MCF 10A (cell line): ENCODE data around the gene HPN. TPM values are rescaled to one million over a fixed set of nuclear protein-coding genes. Genes with fewer than 3 reads are reported as not detected.

Experiments
- BruUV-seq: library from RNA; stranded (reverse); fragments of 400-500 nt; replicated peaks from 2 replicates; lab custom pipeline; 2021; lab: Mats Ljungman, UMichigan
- CTCF ChIA-PET: fragments of 300-600 bp; sonication (Branson Sonifier 250); formaldehyde crosslinking; extraction: SDS; loops from one replicate; lab custom pipeline; 2021; ENCODE audit warnings: antibody characterized with exemption, inconsistent platforms; lab: Yijun Ruan, JAX
- POLR2A ChIA-PET: fragments of 300-600, 350-650 bp; sonication (Branson Sonifier 250); formaldehyde crosslinking; extraction: SDS; loops from one replicate; lab custom pipeline; 2020; ENCODE audit warnings: antibody characterized with exemption, inconsistent platforms; lab: Yijun Ruan, JAX
- DNase-seq: peaks from one replicate; pipeline ENCODE4 v3.0.0-alpha.2; 2018; ENCODE audit not compliant: unreplicated experiment
- H3K27ac Mint-ChIP-seq: one replicate; pipeline ENCODE4 v1.8.0; 2022; ENCODE audit warnings: mild to moderate bottlenecking, low read depth, mixed read lengths; ENCODE audit not compliant: unreplicated experiment
- H3K27me3 Mint-ChIP-seq: one replicate; pipeline ENCODE4 v1.8.0; 2022; ENCODE audit warnings: mixed read lengths; ENCODE audit not compliant: insufficient read depth, unreplicated experiment
- H3K36me3 Mint-ChIP-seq: one replicate; pipeline ENCODE4 v1.8.0; 2022; ENCODE audit warnings: mild to moderate bottlenecking, moderate library complexity, mixed read lengths; ENCODE audit not compliant: insufficient read depth, unreplicated experiment
- H3K4me1 Mint-ChIP-seq: one replicate; pipeline ENCODE4 v1.8.0; 2022; ENCODE audit warnings: mixed read lengths; ENCODE audit not compliant: insufficient read depth, unreplicated experiment
- H3K4me3 Mint-ChIP-seq: one replicate; pipeline ENCODE4 v1.8.0; 2022; ENCODE audit warnings: mild to moderate bottlenecking, moderate library complexity, mixed read lengths; ENCODE audit not compliant: unreplicated experiment
- H3K9me3 Mint-ChIP-seq: one replicate; pipeline ENCODE4 v1.8.0; 2022; ENCODE audit warnings: mixed read lengths; ENCODE audit not compliant: unreplicated experiment
- CTCF ChIP-seq: fragments of 200-600 bp; IDR thresholded peaks from one replicate; pipeline ENCODE4 v1.8.0; 2022; ENCODE audit warnings: antibody characterized with exemption, mild to moderate bottlenecking; ENCODE audit not compliant: unreplicated experiment
- intact Hi-C: fragments of 100-400 bp; cut with micrococcal nuclease; formaldehyde crosslinking; loops from 2 replicates; pipeline ENCODE4 v1.14.1; 2022
- total RNA-seq: library from RNA; stranded (reverse); gene quantifications from 2 replicates; pipeline ENCODE4 v1.2.3, GENCODE V29; 2022

The HPN gene
- total RNA-seq, 1 experiment from 2014 or later = not detected

GRCh38 chr19:35075202-35076025, 33.9 kb downstream of the HPN start:
- no TSS peak for BruUV-seq
- Mint-ChIP-seq H3K27me3 (peaks cover 17% of the 10 kb centered on the region), H3K4me1 (no peaks in the 10 kb centered on the region), H3K4me3 (no peak overlapping the region), H3K36me3 (no peaks in the 10 kb centered on the region), H3K9me3 (no peaks in the 10 kb centered on the region), H3K27ac (no peak overlapping the region)
- TF ChIP-seq CTCF = no peak
- intact Hi-C loops = no loop called here
- DNase-seq = no peak
- ChIA-PET CTCF (interaction anchor here (1.3 kb wide), 1 partner anchor 9 kb away, joined by 6 read pairs; no protein-coding TSS in a partner anchor), POLR2A (no interaction called here)

GRCh38 chr19:35076026-35076370, 34.5 kb downstream of the HPN start:
- Mint-ChIP-seq H3K27ac (no peak overlapping the region), H3K4me1 (no peaks in the 10 kb centered on the region), H3K9me3 (no peaks in the 10 kb centered on the region), H3K4me3 (no peak overlapping the region), H3K27me3 (peaks cover 17% of the 10 kb centered on the region), H3K36me3 (no peaks in the 10 kb centered on the region)
- no peak for DNase-seq
- TF ChIP-seq CTCF = no peak
- BruUV-seq = no TSS peak
- intact Hi-C loops = no loop called here
- ChIA-PET CTCF (interaction anchor here (1.3 kb wide), 1 partner anchor 9 kb away, joined by 6 read pairs; no protein-coding TSS in a partner anchor), POLR2A (no interaction called here)

GRCh38 chr19:35076657-35077056, 35.1 kb downstream of the HPN start:
- Mint-ChIP-seq H3K27me3 (peaks cover 17% of the 10 kb centered on the region), H3K36me3 (no peaks in the 10 kb centered on the region), H3K27ac (no peak overlapping the region), H3K9me3 (no peaks in the 10 kb centered on the region), H3K4me1 (no peaks in the 10 kb centered on the region), H3K4me3 (no peak overlapping the region)
- BruUV-seq = no TSS peak
- ChIA-PET CTCF (no interaction called here), POLR2A (no interaction called here)
- intact Hi-C loops = no loop called here
- no peak for DNase-seq
- no peak for TF ChIP-seq CTCF

GRCh38 chr19:35077411-35078223, 36.1 kb downstream of the HPN start:
- Mint-ChIP-seq H3K9me3 (no peaks in the 10 kb centered on the region), H3K27ac (no peak overlapping the region), H3K27me3 (peaks cover 17% of the 10 kb centered on the region), H3K4me1 (no peaks in the 10 kb centered on the region), H3K36me3 (no peaks in the 10 kb centered on the region), H3K4me3 (no peak overlapping the region)
- no TSS peak for BruUV-seq
- intact Hi-C loops = no loop called here
- DNase-seq = no peak
- CTCF ChIA-PET = interaction anchor here (0.6 to 1.0 kb wide), 5 partner anchors 8 to 74 kb away, joined by 3 to 4 read pairs (median 3); no protein-coding TSS in a partner anchor
- no peak for TF ChIP-seq CTCF
- POLR2A ChIA-PET = no interaction called here
